Renal pelvis (tissue), 4 donors: Measurements from ENCODE around the gene RAP2A. TPM values are rescaled to one million over a fixed set of nuclear protein-coding genes. Genes with fewer than 3 reads are reported as not detected.

Experiments used
- DNase-seq: peaks from one replicate; pipeline ENCODE4 v3.0.0-alpha.2; 2013
- polyA plus RNA-seq, 3 donors: library from polyadenylated mRNA; unstranded; fragments of 120-200 nt; gene quantifications; one replicate each; pipeline ENCODE4 v1.2.1, GENCODE V29; 2013; ENCODE audit not compliant: insufficient read length in 3 of 3

Gene RAP2A
- polyA plus RNA-seq, 3 donors = 37.0 to 41.4 (median 40.1) TPM

DNA sequence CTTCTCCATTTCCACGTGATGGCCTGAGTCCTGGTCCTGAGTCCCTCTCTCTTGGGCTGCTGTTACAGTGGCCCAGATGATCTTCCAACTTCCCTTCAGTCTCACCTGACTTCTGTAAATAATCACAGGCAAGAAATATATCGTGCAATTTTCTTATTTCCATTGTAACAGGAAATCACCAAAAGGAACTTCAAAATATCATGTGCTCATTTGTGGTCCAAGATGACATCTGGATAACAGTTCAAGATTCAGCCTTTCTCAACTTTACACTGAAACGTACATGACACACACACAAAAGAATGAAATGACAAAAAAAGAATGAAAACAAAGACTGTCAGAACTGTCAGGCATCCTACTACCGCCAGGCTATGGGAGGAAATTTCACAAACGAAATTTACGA is 22.0 kb upstream of the RAP2A start:
- DNase-seq = no peak

DNA sequence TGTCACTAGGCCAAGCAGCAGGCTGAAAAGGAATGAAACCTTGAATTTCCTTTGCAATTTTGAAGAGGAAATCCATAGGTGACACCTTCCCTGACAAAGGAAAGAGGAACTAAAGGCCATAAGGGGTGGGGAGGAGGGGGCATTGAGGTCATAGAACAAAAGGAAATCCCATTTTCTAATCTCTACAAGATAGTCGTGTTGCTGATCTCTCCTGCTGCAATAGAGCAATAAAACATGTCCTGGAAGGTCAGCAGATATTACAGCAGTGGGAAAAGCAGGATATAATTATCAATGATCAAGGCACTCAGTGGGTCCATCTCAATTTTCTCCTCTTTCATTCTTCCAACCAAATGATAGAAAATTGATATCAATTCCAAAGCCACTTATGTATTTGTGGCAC is 20.3 kb upstream of the RAP2A start:
- no peak for DNase-seq

DNA sequence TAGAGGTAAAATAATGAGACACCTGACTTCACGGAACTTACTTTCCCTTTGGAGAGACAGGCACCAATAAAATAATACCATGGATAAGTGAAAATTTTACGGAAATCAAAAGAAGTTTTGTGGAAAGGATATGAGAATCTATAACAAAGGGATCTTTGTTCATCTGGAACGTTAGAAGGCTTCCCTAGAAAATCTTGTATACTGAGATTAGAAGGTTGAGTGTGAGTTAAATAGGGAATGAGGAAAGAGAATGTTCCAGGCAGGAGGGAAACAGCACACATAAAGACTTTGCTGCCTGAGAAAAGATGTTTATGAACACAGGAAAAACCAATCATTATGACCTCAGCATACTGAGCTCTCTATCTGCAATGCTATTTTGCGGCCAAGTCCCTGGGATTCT is 19.6 kb upstream of the RAP2A start:
- no peak for DNase-seq

DNA sequence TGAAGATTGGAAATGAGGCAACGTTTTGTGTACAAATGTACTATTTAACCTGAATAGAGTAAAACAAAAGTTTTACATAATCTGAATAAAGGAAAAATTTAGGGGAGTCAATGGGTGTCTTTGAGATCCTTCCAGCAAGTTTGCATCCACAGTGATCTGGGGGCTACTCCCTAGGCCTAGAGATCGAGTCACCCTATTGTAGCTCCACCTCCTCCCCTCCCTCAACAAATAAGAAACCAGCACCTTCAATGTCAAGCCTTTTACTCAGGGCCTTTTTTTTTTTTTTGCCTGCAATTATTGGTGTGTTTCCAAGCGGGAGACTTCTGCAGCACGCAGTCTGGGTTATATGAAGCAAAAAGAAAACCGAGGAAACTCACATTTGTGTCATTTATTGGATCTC is 16.3 kb upstream of the RAP2A start:
- DNase-seq = no peak

DNA sequence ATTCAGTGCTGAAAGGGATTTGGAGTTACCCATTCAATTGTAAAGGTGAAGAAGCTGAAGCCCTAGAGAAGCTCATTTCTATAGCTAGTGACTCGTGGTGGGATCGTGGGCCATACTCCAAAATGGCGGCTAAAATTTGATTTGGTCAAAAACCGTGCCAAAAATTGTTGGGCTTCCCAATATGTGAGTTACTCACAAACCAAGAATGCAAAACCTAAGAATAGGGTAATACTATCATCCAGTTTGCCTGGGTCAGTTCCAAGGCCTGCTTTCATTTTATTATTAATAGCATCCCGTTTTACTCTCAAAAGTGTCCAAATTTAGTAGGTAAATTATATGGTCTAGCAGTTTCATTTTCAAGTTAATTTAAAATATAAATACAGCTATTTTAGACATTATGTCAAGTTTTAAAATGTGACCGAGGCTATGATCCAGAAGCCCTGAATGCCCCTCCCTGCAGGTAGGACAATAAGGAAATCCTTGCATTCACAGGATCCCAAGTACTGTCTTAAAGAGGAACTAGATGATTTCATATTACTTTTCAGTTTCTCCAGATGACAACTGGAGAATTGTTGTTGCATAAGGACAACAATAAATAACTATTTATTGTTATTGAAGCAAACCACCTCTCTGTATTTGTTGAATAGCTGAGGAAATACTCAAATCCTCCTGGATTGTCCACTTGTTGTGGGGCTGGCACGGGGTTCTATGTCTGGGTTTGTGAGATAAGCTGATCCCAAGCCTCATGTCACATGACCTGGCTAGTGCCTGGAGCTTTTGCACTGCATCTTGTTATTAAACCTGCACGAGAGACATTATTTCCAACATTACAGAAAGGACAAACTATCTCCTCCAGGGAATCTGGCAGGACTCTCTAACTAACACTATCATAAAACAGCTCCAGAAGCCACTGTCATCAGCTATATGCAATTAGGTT is 11.6 kb upstream of the RAP2A start:
- no peak for DNase-seq

DNA sequence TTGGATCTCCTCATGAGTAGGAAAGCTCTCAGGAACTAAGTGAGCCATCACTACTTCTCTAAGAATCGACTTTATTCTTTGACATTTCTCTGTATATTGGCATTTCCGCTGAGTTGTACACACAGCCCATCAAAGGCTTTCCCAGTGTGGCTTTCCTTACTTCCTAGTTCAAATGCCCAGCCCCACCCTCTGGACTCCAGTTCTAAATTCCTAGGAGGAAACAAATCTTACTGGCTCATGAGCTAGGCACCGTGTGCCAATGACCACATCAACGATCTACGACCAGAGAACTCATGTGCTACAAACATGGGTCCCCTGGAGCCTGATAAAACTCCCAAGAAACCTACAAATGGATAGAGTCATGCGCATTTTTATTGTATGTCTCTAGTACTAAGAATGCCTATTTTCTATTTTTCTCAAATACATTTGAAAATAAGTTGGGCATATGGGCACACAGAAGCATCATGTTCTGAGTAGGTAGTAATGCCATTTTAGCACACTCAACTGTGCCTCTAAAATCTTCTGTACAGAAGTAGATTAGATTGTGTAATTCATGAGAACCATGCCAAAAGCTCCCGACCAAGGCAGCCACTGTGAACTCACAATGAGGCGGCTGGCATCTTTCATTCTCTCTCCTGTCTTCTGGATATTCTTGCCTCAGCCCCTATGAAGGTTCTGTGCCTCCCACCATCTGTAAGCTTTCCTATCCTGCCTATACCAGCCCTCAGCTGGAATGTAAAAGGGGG is 10.5 kb upstream of the RAP2A start:
- no peak for DNase-seq

DNA sequence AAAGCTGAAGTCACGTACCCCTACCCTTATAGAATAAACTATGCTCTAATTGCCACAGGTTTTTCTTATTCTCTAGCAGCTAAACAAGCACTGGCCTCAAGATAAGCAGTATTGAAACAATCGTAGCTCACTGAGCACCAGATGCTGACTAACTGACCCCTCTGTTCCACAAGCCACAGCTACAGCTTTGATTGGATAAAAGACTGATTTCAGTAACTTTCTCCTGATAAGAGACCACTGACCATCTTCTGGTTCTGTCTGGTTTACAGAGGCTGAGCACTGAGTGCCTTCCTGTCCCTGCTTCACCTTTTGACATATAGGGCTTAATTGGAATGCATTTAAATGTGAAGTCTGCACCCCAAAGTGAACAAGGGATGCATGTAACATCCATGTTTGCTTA is 8.4 kb upstream of the RAP2A start:
- no peak for DNase-seq

DNA sequence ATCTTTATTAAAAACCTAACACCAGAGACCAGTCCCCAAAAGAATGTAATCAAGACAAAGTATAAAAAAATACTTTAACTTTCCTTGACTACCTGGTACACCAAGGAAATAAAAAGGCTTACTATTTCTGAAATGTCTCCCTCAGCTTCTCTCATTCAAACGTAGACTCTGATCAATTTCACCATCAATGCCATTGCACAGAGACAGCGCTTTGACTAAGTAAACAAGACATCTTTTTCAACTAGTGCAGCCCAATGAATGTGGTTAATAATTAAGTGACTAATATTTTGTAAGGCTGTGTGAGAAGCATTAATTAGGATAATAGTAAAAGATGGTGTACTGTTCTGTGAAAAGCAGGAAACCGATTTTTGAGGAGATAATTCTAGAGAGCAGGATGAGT is 7.3 kb upstream of the RAP2A start:
- DNase-seq = no peak

DNA sequence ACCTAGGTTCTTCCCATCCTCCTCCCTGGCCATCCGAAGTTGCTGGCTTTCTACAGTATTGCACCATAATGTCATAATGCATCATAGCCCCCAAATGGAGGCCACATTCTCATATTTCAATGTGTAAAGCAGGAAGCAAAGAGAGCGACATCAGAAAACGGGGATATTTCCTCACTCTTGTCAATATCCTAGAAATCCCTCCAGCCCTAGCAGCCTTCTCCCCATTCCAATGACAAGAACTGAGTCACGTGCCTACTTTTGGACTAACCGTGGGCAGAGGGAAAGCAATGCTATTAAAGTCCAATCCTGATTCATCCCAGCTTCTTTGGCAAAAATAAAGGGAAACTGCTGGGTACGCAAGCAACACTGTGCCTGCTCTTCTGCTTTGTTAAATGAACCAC is 4.3 kb upstream of the RAP2A start:
- DNase-seq = no peak

DNA sequence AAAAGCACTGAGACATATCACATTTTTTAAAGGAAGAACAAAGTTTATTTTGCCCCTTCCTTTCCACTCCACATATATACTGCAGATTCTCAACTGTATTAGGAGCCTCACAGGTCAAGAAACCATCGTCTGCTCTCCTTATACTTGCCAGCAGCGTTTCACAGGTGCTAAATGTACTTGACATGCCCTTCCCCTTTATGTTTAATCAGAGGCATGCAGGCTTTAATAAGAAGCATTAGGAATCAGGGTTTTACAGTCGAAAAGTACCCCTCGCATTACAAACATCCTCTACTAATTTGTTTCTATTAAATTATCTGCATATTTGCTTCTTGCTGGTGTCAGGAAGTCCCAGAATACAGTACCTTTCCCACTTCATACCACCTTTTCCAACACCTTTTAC is 3.7 kb upstream of the RAP2A start:
- no peak for DNase-seq

DNA sequence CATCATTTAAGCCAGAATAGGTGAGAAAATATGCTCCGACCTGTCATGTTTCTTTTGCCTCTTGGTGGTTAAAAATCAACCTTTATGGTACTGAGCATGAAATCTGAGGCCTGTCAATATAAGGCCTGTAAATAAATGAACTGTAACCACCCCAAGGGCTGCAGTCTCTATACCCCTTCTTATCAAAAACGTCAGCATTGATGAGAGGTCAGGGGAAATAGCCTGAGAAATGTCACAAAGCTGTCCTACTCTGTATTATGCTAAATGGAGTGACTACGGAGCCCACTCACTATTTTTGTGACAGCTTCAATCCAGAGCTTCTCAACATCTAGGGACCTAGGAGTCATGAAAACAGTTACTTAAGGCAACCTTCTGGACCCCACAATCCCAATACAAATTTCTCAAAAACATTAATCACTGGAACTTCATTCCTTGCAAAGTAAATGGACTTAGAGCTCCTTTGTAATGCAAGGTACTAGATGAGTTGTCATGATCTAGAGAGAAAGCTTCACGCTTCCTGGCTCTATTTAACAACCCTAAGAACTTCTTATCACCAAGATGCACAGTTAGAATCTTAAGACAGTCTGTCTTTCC is 2.7 kb upstream of the RAP2A start:
- DNase-seq = no peak

DNA sequence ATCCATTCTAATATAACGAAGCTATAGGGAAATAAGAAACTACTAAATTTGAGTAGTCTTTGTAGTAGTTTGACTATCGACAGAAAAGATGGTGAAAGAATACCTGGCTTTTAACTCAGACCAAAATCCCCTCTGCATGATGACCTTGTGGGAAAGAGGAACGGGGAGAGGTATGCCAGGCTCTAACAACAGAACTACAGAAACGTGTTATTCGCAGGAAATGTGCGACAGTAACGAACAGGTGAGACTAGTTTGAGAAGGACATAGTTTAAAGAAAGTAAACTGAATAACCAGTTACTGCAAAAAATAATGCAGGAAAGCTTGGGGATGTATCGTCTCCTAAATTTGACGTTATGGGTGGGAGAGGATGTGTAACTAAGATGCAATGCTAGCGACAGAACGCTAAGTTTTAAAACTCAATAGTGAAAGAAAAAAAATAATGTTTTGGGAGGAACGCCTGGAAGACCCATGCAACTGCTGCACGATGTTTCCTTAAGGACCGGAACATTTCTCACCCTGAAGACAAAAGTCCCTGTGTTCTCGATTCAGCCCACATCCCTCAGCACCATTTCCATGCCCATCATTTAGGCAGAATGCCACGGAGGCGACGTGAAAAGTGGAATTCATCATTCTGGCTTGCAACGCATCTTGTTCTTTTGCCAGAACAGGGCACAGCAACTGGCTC is 1.6 kb upstream of the RAP2A start:
- DNase-seq = no peak

DNA sequence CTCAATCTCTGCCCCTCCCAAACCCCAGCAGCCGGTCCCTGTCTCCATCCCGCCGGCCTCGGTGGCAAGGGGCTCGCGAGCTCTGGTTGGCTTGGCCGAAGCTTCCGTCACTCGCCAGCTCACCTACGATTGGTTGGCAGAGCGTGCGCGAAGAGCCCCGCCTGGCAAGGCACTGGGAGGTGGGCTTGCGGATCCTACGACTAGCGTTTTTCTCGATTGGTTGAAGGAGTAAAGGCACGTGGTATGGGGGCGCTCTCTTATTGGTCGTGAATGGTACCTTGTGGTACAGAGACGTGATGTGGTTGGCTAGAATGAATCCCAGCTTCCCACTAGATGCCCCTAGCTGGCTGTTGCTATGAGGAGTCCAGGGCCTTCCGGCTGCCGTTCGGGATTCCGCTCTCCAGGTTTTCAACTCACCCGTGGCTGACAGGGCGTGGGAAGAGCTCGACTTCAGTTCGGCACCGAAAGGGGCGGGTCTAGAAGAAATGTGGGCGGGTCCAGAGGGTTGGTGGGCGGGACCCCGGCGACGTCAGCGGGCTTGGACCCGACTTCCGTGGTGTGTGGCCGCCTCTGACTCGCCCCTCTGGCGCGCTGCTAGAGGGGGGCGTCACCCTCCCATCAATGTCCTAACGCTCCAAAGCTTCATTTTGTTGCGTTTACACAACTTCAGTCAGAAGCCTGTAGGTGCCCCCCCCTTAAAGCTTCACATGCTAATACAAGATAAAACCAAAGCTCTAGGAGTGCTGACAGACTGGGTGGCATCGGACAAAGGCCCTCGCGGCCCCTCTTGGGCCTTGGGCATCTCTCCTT is 847 bp upstream of the RAP2A start:
- peak; percentile 100 for DNase-seq

DNA sequence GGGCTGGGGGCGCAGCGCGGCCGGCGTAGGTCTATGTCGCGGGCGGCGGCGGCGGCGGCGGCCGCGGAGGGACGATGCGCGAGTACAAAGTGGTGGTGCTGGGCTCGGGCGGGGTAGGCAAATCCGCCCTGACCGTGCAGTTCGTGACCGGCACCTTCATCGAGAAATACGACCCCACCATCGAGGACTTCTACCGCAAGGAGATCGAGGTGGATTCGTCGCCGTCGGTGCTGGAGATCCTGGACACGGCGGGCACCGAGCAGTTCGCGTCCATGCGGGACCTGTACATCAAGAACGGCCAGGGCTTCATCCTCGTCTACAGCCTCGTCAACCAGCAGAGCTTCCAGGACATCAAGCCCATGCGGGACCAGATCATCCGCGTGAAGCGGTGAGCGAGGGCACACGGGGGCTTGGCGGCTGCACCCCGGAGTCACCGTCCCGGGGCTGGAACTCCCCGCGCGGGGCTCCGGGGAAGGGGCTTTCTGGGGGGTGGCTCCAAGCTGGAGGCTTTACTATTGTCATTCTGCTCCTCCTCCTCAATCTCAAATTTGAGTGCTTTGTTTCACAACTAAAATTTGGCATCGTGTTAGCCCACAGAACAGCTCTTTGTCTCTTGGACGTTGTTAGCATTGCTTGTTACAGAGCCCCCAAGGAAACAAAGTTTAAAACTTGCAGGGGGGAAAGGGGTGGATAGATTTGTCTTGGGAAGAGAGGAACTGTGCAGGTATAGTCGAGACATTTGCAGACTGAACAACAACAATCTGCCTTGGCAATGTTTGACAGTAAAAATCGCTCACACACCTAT is 630 bp downstream of the RAP2A start:
- DNase-seq = peak; percentile 36

DNA sequence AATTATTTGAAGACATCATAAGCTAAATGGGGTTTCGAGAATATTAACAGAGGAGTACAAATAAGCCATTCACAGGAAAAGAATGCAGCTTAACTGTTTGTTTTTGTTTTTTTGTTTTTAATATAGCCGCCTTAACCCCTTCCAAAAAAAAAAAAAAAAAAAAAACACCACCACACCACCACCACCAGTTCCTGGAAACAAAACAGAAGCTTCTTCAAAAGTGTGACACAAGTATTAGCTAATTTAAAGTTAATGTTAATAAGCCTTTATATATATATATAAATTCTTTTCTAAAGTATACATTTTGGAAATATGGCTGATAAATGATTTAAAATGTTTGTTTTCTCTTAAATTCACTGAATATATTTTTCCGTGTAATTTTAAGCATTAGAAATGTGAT is 1.4 kb downstream of the RAP2A start:
- no peak for DNase-seq

DNA sequence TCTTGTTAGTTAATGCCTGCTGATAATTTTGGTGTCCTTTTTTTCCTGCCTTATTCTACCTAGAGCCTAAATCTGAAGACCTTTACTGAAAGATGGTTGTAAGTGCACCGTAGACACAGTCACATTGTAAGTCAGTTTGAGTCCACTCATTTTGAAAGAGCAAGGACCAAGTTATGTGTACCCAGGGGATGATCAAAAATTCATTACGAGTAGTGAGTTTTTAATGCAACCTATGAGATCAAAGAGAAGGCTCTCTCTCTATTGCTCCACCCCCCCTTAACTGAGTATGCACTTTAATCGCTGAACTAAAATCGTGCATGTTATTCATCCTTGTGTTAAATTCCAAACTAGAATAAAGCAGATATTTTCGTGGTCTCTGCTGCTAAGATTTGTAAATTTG is 1.8 kb downstream of the RAP2A start:
- DNase-seq = no peak

DNA sequence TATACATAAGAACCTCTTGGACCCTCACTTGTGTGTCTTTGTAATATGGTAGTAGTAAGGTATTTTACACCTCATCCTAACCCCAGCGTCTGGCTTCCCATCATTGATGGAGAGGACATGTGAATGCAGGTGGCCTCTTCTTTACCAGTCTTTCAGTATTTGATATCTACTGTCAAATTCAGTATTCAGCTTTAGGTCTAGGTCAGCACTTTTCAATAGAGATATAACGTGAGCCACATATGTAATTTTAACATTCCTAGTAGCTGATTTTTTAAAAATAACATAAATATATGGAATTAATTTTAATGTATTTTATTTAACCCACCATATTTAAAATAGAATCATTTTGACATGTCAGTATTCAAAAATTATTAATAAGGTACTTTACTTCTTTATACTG is 2.9 kb downstream of the RAP2A start:
- DNase-seq = no peak

DNA sequence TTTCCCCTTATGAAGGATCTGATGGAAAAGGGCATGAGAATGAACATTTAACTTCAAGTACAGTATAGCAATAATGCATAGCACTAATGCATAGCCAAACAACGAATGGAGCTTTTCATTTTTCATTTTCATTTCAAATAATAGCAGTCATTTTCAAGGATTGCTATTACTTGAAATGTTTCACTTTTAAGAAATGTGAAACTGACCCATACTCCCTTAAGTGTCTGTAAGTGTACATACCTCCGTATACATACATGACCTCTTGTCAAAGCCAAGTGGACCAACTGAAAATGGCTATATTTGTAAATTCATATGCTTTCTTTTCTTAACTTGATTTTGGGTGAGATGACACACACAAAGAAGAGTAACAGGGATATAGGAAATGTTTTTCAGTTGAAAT is 3.8 kb downstream of the RAP2A start:
- no peak for DNase-seq

DNA sequence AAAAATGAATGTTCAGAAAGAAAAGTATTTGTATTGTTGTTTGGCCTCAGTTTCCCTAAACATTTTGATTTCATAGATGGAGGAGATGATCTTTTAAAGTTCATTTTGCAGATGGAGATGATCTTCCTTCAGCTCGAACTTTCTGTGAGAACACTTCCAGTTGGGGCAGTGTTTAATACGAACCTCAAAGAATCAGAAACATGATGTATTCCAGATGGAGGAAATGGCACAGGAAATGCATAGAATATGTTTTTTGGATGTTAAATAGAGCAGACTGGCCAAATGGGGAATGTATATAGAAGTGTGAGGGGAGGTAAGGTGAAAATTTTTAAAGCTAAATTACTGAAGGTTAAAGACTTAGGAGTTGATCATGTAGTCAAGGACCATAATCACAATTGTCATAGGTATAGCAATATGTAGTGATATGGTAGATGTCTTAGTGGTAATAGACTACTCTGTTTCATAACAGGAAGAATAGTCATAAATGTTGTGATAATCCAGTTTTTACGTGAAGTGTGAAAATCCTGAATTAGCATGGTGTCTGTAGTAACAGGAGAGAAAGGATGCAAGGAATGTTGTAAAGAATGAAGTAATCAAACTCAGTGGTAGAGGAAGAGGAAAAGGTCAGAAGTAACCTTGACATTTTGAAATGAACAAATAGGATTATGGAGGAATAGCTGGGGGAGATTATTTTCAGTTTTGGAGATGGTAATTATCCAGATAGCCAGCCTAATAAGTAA is 5.1 kb downstream of the RAP2A start:
- DNase-seq = no peak
